DOHH2 (cell line): ENCODE data around the gene AXDND1.

Source experiments
- H3F3A ChIP-seq: fragments of 200-600 bp; sonication (generic), shearing (Covaris generic); 2 replicates; pipeline ENCODE4 v1.6.0; 2016; ENCODE audit warnings: antibody characterized with exemption, mild to moderate bottlenecking; ENCODE audit not compliant: control insufficient read depth, insufficient read depth
- H3K27ac ChIP-seq: fragments of 200-600 bp; sonication (generic); 2 replicates; pipeline ENCODE4 v1.5.1; 2014; ENCODE audit warnings: low read depth, mild to moderate bottlenecking, low read length, moderate library complexity
- H3K27me3 ChIP-seq: fragments of 200-600 bp; sonication (generic); 2 replicates; pipeline ENCODE4 v1.6.1; 2014; ENCODE audit warnings: mild to moderate bottlenecking, low read length, mixed read lengths; ENCODE audit not compliant: control insufficient read depth
- H3K36me3 ChIP-seq: fragments of 200-600 bp; sonication (generic); 2 replicates; pipeline ENCODE4 v1.6.1; 2014; ENCODE audit warnings: mild to moderate bottlenecking, low read length, moderate library complexity, mixed read lengths; ENCODE audit not compliant: control insufficient read depth
- H3K4me1 ChIP-seq: fragments of 200-600 bp; sonication (generic); 2 replicates; pipeline ENCODE4 v1.6.1; 2014; ENCODE audit warnings: mild to moderate bottlenecking, low read length, mixed read lengths; ENCODE audit not compliant: control insufficient read depth
- H3K4me2 ChIP-seq: fragments of 200-600 bp; sonication (generic); 2 replicates; pipeline ENCODE4 v1.6.0; 2014; ENCODE audit warnings: mild to moderate bottlenecking, low read length, moderate library complexity
- H3K4me3 ChIP-seq: fragments of 200-600 bp; sonication (generic); 2 replicates; pipeline ENCODE4 v1.5.1; 2014; ENCODE audit warnings: mild to moderate bottlenecking, low read length, mixed read lengths
- H3K79me2 ChIP-seq: fragments of 200-600 bp; sonication (generic); 2 replicates; pipeline ENCODE4 v1.6.1; 2014; ENCODE audit warnings: mild to moderate bottlenecking, low read length, mixed read lengths; ENCODE audit not compliant: control insufficient read depth
- H3K9me2 ChIP-seq: fragments of 200-600 bp; sonication (generic); replicated peaks from 2 replicates; pipeline ENCODE4 v1.6.1; 2014; ENCODE audit warnings: mild to moderate bottlenecking, low read length, mixed read lengths; ENCODE audit not compliant: control insufficient read depth
- H3K9me3 ChIP-seq: fragments of 200-600 bp; sonication (generic); 2 replicates; pipeline ENCODE4 v1.6.1; 2014; ENCODE audit warnings: antibody characterized with exemption, low read length, mixed read lengths; ENCODE audit not compliant: control insufficient read depth, insufficient read depth
- H4K20me1 ChIP-seq: fragments of 200-600 bp; sonication (generic); 2 replicates; pipeline ENCODE4 v1.6.0; 2014; ENCODE audit warnings: low read depth, mild to moderate bottlenecking, antibody characterized with exemption, low read length, moderate library complexity; ENCODE audit not compliant: control insufficient read depth, insufficient read depth
- EZH2phosphoT487 ChIP-seq: fragments of 200-600 bp; sonication (generic); IDR thresholded peaks from 2 replicates; pipeline ENCODE4 v1.6.1; 2017; ENCODE audit warnings: borderline replicate concordance, mild to moderate bottlenecking, antibody characterized with exemption, low read length, moderate library complexity, mixed read lengths
- TF ChIP-seq, protein P1 (sequence below): fragments of 200-600 bp; sonication (generic); IDR thresholded peaks from one replicate; pipeline ENCODE4 v1.5.1; 2014; ENCODE audit warnings: antibody characterized with exemption, mild to moderate bottlenecking, low read depth, low read length; ENCODE audit not compliant: poor library complexity, severe bottlenecking

Gene AXDND1

DNA sequence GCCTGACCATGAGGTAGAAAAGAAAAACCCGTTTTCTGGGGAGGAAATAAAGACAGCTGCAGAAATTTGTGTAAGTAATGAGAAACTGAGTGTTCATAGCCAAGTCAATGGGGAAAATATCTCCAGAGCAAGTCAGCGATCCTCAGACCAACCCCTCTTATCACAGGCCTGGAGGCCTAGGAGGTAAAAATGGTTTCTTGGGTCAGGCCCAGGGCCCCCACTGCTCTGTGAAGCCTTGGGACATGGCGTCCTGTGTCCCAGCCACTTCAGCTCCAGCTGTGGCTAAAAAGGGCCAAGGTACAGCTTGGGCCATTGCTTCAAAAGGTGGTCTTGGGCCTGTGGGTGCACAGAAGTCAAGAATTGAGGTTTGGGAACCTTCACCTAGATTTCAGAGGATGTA lies 108.9 kb downstream of the AXDND1 start:
- no peaks in the 10 kb centered on the region for H3K4me1 ChIP-seq
- no peaks in the 10 kb centered on the region for H3K36me3 ChIP-seq
- no peaks in the 10 kb centered on the region for H3K79me2 ChIP-seq
- no peak overlapping the region for H3K4me3 ChIP-seq
- H3K4me2 ChIP-seq = no peak overlapping the region
- H4K20me1 ChIP-seq = no peaks in the 10 kb centered on the region
- TF ChIP-seq, protein P1, sequence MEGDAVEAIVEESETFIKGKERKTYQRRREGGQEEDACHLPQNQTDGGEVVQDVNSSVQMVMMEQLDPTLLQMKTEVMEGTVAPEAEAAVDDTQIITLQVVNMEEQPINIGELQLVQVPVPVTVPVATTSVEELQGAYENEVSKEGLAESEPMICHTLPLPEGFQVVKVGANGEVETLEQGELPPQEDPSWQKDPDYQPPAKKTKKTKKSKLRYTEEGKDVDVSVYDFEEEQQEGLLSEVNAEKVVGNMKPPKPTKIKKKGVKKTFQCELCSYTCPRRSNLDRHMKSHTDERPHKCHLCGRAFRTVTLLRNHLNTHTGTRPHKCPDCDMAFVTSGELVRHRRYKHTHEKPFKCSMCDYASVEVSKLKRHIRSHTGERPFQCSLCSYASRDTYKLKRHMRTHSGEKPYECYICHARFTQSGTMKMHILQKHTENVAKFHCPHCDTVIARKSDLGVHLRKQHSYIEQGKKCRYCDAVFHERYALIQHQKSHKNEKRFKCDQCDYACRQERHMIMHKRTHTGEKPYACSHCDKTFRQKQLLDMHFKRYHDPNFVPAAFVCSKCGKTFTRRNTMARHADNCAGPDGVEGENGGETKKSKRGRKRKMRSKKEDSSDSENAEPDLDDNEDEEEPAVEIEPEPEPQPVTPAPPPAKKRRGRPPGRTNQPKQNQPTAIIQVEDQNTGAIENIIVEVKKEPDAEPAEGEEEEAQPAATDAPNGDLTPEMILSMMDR = no peak
- no peak for TF ChIP-seq EZH2phosphoT487
- peaks cover 14% of the 10 kb centered on the region for H3K9me3 ChIP-seq
- H3K27ac ChIP-seq = no peak overlapping the region
- H3K27me3 ChIP-seq = no peaks in the 10 kb centered on the region
- H3K9me2 ChIP-seq = no peaks in the 10 kb centered on the region
- no peaks in the 10 kb centered on the region for H3F3A ChIP-seq

GRCh38 chr1:179476484-179476883 lies 110.7 kb downstream of the AXDND1 start:
- no peak for TF ChIP-seq EZH2phosphoT487
- TF ChIP-seq, protein P1 = no peak
- Histone ChIP-seq H3K36me3 (no peaks in the 10 kb centered on the region), H4K20me1 (no peaks in the 10 kb centered on the region), H3K27ac (no peak overlapping the region), H3K4me2 (no peak overlapping the region), H3K79me2 (no peaks in the 10 kb centered on the region), H3K4me1 (no peaks in the 10 kb centered on the region), H3K4me3 (no peak overlapping the region), H3K9me3 (peaks cover 14% of the 10 kb centered on the region), H3K9me2 (no peaks in the 10 kb centered on the region), H3F3A (no peaks in the 10 kb centered on the region), H3K27me3 (no peaks in the 10 kb centered on the region)

DNA sequence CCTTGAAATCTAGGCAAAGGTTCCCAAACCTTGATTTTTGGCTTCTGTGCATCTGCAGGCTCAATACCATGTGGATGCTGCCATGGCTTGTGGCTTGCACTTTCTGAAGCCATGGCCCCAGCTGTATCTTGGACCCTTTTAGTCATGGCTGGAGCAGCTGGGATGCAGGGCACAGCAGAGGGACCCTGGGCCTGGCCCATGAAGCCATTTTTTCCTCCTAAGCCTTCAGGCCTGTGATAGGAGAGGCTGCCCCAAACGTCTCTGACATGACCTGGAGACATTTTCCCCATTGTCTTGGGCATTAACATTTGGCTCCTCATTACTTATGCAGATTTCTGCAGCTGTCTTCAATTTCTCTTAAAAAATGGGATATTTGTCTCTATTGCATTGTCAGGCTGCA lies 112.6 kb downstream of the AXDND1 start:
- Histone ChIP-seq H3K36me3 (no peaks in the 10 kb centered on the region), H3F3A (no peaks in the 10 kb centered on the region), H3K79me2 (no peaks in the 10 kb centered on the region), H3K4me1 (no peaks in the 10 kb centered on the region), H4K20me1 (no peaks in the 10 kb centered on the region), H3K27ac (no peak overlapping the region), H3K4me2 (no peak overlapping the region), H3K4me3 (no peak overlapping the region), H3K27me3 (no peaks in the 10 kb centered on the region), H3K9me2 (no peaks in the 10 kb centered on the region), H3K9me3 (peaks cover 14% of the 10 kb centered on the region)
- TF ChIP-seq, protein P1 = no peak
- TF ChIP-seq EZH2phosphoT487 = no peak

DNA sequence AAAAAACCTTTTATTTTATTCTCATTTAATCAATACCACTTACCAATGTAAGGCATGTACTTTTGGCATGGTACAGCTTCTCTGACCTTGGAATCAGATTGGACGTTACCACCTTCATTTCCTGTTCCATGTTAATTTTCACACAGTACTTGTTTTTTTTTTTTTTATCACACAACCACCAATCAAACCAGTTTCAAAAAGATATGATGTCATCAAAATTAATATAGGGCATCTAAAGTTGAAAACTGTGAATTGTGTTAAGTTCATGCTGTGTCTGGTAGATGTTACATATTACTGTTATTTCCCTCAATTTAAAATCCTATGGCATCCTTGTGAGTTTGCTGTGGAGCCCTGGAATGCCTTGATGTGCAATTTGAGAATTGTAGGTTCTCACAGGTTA lies 124.8 kb downstream of the AXDND1 start:
- Histone ChIP-seq H3K36me3 (no peaks in the 10 kb centered on the region), H3F3A (no peaks in the 10 kb centered on the region), H3K9me3 (no peaks in the 10 kb centered on the region), H3K4me3 (no peak overlapping the region), H3K9me2 (no peaks in the 10 kb centered on the region), H3K27me3 (no peaks in the 10 kb centered on the region), H4K20me1 (no peaks in the 10 kb centered on the region), H3K4me1 (no peaks in the 10 kb centered on the region), H3K4me2 (no peak overlapping the region), H3K27ac (no peak overlapping the region), H3K79me2 (no peaks in the 10 kb centered on the region)
- TF ChIP-seq, protein P1 = no peak
- no peak for TF ChIP-seq EZH2phosphoT487
